Nucleus accumbens (tissue), 56 donors: ENCODE results near the gene SH3BP2.

Source experiments
- DNase-seq, 56 donors: peaks; one replicate each; lab custom pipeline; 2025; lab: John Stamatoyannopoulos, UW

The SH3BP2 gene, protein sequence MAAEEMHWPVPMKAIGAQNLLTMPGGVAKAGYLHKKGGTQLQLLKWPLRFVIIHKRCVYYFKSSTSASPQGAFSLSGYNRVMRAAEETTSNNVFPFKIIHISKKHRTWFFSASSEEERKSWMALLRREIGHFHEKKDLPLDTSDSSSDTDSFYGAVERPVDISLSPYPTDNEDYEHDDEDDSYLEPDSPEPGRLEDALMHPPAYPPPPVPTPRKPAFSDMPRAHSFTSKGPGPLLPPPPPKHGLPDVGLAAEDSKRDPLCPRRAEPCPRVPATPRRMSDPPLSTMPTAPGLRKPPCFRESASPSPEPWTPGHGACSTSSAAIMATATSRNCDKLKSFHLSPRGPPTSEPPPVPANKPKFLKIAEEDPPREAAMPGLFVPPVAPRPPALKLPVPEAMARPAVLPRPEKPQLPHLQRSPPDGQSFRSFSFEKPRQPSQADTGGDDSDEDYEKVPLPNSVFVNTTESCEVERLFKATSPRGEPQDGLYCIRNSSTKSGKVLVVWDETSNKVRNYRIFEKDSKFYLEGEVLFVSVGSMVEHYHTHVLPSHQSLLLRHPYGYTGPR

DNA sequence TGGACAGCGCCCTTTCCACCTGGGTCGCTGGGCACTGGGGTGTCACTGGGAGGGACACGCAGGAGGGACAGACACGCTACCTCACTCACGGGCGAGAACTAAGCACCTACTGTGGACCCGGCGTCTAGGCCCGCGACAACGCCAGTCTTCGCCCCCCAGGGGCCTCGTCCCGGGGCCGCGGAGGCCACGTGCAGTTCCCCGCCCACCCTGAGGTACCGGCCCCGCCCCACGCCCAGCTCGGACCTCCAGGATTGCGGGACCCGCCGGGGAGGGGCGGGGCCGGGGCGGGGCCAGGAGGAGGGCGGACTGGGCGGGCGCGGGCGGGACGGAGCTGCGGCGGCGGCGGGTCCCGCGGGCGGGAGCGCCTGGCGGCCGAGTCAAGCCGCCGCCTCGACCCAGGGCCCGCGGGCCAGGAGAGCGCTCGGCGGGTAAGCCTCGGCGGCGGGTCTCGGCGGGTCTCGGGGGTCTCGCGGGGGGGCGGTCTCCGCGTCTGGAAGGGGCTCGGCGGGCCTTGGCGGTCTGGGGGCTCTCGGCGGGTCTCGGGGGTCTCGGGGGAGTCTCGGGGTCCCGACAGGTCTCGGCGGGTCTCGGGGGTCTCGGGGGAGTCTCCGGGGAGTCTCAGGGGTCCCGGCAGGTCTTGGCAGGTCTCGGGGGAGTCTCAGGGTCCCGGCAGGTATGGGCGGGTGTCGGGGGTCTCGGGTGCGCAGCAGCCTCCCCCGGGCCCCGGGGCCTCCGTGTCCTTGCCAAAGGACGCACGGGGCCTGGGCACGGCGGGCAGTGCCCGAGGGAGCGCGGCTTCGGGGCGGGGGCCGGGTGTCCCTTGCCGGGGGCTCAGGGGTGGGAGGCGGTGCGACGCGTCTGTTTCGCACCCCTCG lies at the start of gene SH3BP2:
SH3BP2 (plus strand) TSS at position 375 of the 875 bp plus-strand sequence. CDS start 27,533 bp downstream, outside the sequence.
- DNase-seq, result peak in 17 of 56 donors; percentile 23 to 72 (median 39)

- no peak for DNase-seq
Measured at GRCh38 chr4:2743518-2744445, 49.1 kb upstream of the SH3BP2 start.

- DNase-seq, result no peak
Measured at GRCh38 chr4:2744576-2745270, 48.2 kb upstream of the SH3BP2 start.

- DNase-seq, result no peak
Measured at GRCh38 chr4:2745516-2745915, 47.4 kb upstream of the SH3BP2 start.

DNA sequence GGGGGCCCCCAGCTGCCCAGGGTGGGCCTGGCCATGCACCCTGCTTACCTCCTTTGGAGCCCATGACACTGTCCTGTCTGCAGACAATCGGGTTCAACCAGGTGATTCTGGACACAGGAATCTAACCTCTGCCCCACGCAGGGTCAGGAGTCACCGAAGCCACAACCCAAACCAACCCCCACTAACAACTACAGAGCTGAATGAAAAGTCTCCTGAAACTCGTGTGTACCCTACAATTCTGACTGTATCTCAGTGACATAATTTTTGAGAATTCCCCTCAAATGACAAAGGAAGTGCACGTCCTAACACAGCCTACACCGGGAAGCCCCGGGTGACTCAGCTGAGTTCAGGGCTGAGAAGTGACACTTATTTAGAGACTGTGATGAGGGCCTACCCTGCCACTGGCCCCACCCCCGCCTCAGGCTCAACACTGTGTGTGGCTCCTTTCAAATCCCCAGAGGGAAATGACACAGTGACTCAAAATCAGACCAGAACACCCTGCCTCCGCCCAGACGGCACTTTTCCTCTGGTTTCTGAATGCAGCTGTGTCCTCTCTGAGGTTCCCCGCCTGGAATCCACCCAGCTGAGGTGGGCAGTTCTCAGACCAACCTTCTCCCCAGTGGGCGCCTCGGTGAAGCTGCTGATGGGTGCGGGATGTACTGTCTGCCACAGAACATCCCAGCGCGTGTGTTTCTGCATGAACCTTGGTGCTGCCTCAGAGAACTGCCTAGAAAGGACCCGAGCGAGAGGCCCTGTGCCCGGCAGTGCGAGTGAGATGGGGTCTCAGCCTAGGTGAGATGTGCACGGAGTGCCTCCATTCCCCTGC lies 46.7 kb upstream of the SH3BP2 start:
- DNase-seq, result no peak

DNA sequence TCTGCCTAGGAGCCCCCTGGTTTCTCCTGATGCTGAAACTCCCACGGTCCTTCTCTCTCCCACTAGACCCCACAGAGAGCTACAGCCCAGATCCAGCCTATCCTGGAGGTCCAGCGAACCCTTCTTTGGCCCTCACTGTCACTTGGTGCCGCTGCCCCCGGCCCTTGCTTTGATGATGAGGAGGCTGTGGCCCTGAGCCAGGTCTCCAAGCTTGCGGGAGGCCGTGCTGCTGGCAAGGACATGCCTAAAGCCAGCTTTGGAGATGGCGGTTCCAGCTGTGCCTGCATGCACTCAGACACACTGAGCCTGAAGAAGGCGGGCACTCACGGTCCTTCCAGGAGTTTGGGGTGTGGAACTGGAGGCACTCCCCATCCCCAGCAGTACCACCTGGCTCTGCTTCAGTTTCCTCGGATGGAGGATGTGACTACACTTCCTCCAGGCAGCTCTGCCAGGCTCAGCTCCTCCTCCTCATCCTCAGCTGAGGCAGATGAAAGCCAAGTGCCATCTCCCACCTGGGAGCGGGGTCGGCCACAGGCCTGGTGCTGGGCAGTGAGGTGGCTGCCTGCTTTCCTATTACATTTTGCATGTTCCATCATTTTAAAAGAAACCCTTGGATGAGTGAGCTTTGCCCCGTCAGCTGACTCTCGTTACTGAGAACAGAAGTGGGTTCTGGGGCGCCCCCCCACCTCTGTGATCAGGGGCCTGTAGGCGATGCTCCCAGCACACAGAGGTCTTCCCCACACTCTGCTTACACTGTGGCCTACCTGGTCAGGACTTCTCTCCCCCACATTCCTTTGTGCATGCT lies 45.8 kb upstream of the SH3BP2 start:
- no peak for DNase-seq

GRCh38 chr4:2750719-2751605 lies 41.9 kb upstream of the SH3BP2 start:
- DNase-seq, result no peak

- DNase-seq, result no peak
Measured at GRCh38 chr4:2753436-2753835, 39.4 kb upstream of the SH3BP2 start.

DNA sequence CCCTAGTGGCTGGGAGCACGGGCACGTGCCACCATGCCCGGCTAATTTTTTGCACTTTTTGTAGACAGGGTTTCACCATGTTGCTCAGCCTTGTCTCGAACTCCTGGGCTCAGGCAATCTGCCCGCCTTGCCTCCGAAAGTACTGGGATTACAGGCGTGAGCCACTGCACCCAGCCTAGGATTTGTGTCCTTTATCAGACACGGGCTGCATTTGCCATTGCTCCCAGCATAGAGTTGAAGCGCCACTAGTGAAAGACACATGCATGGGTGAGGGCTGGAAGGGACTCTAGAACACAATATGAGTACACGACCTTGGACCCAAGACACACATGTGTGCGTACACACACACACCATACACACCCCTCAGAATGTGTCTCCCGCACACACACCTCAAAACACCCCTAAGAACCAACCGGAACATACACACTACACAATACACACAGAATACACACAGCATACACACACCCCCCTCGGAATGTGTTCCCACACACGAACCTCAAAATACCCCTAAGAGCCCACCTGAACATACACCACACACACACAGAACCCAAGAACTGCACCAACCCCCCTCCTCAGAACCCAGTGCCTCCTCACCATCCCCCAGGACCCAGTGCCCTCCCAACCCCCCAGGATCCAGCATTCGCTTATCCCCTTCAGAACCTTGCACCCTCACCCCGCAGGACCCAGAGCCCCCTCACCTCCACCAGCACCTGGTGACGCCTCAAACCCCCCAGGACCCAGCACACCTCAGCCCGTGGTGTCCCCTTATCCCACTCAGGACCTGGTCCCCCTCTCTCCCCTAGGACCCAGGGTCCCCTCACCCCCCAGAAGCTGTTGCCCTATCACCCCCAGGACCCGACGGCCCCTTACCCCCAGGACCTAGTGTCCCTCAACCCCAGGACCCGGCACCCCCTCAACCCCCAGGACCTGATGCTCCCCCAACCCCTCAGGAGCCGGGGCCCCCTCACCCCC lies 37.8 kb upstream of the SH3BP2 start:
- DNase-seq, result no peak

- peak in 53 of 56 donors; percentile 33 to 85 (median 69) for DNase-seq
Measured at GRCh38 chr4:2755821-2756690, 36.8 kb upstream of the SH3BP2 start, which contains the start of gene TNIP2. TNIP2 (minus strand) TSS chr4:2756336; CDS start chr4:2756289, 47 bp downstream.

DNA sequence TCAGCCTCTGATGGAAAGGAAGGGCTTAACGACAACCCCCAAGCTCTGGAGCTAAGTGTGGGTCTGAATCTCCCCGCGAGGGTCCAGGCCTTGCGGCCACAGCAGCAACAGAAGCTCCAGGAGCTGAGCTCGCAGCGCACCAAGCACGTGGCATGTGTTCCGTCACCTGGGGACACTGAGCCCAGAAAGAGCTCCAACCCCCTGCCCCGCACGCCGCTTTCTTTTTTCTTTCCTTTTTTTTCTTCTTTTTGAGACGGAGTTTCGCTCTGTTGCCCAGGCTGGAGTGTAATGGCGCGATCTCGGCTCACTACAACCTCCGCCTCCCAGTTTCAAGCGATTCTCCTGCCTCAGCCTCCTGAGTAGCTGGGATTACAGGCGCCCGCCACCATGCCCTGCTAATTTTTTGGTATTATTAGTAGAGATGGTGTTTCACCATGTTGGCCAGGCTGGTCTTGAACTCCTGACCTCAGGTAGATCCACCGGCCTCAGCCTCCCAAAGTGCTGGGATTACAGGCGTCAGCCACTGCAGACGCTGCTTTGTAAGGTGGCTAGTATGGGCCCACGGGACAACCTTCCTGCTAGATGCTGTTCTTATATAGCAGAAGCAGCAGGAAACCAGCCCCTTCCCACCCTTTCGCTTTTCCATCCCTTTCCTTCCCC lies 36.1 kb upstream of the SH3BP2 start:
- no peak for DNase-seq

DNA sequence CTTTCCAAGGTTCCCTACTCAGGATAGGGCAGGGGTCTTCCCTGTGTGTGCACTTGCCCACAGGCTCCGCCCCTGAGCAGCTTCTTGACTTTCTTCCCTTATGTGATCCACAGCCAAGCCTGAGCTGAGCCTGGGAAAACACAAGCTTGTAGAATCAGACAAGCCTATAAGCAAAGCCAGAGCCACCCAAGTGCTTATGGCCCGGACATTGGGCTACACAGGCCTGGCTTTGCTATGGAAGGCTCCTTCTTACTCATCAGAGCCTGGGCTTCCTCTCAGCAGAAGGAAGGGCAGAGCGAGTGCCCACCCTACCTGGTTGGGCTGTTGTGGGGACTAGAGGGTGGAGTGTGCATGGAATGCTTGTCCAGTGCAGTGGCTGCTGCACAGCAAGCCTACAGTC lies 35.5 kb upstream of the SH3BP2 start:
- no peak for DNase-seq

- DNase-seq, result no peak
Measured at GRCh38 chr4:2761035-2761923, 31.6 kb upstream of the SH3BP2 start.
